HepG2 (cell line): ENCODE results near the gene CIT. TPM values are rescaled to one million over a fixed set of nuclear protein-coding genes. Genes with fewer than 3 reads are reported as not detected.

ENCODE experiments used
- BHLHE40 ChIP-seq: IDR thresholded peaks from 2 replicates; pipeline ENCODE4 v1.6.1; 2011; ENCODE audit warnings: low read length, improper control_type of control experiment
- DBP ChIP-seq: sonication (generic); formaldehyde crosslinking; IDR thresholded peaks from 2 replicates; pipeline ENCODE4 v1.4.0; 2020; ENCODE audit warnings: missing genetic modification reagents; ENCODE audit errors: not compliant biosample characterization
- GPBP1L1 ChIP-seq: sonication (generic); formaldehyde crosslinking; IDR thresholded peaks from 2 replicates; pipeline ENCODE4 v1.5.0; 2020; ENCODE audit warnings: mild to moderate bottlenecking, missing genetic modification reagents
- HMGA1 ChIP-seq: sonication (generic); formaldehyde crosslinking; conservative IDR thresholded peaks from 2 replicates; pipeline ENCODE4 v1.4.0; 2020; ENCODE audit warnings: missing genetic modification reagents
- HNRNPK ChIP-seq: fragments of 200-400 bp; formaldehyde crosslinking; IDR thresholded peaks from 2 replicates; pipeline ENCODE4 v1.6.1; 2018; ENCODE audit warnings: low read length, low read depth, moderate library complexity, mild to moderate bottlenecking; ENCODE audit not compliant: poor library complexity, severe bottlenecking
- NRL ChIP-seq: sonication (generic); formaldehyde crosslinking; IDR thresholded peaks from 2 replicates; pipeline ENCODE4 v1.5.0; 2020; ENCODE audit warnings: missing genetic modification reagents, mild to moderate bottlenecking, moderate library complexity, borderline replicate concordance
- ZKSCAN1 ChIP-seq: fragments of 150-350 bp; IDR thresholded peaks from 2 replicates; pipeline ENCODE4 v1.6.1; 2014; ENCODE audit warnings: low read length
- ZNF274 ChIP-seq: sonication (generic); formaldehyde crosslinking; IDR thresholded peaks from 2 replicates; pipeline ENCODE4 v1.5.1; 2020; ENCODE audit warnings: mild to moderate bottlenecking, missing genetic modification reagents
- ZSCAN20 ChIP-seq: sonication (generic); formaldehyde crosslinking; IDR thresholded peaks from 2 replicates; pipeline ENCODE4 v1.4.0; 2020; ENCODE audit warnings: missing genetic modification reagents, mild to moderate bottlenecking, borderline replicate concordance
- polyA plus RNA-seq, 8 experiments: library from polyadenylated mRNA; depleted of rRNA in 3 of 8; stranded (reverse) in 7 of 8; unstranded in 1 of 8; fragments of >200 nt; fragmentation: Illumina TruSeq in 4 of 8; extraction: Trizol in 4 of 8; gene quantifications; 2 replicates each; pipeline versions ENCODE4 v1.2.1 to v1.2.3, GENCODE V29; 2011 to 2016; ENCODE audit warnings: low read depth in 4 of 8, missing spikeins in 1 of 8, mixed read lengths in 1 of 8; ENCODE audit not compliant: insufficient read depth in 1 of 8
- total RNA-seq, 5 experiments: library from RNA; depleted of rRNA; stranded (reverse); fragments of >200 nt; fragmentation: Illumina TruSeq; extraction: Trizol; gene quantifications; 2 replicates each; pipeline ENCODE4 v1.2.3, GENCODE V29; 2016; ENCODE audit warnings: low read depth in 1 of 5
- TF ChIP-seq, protein P1 (sequence below): sonication (generic); formaldehyde crosslinking; IDR thresholded peaks from 2 replicates; pipeline ENCODE4 v1.5.0; 2020; ENCODE audit warnings: missing genetic modification reagents, mild to moderate bottlenecking, borderline replicate concordance
- TF ChIP-seq, protein P2 (sequence below): sonication (generic); formaldehyde crosslinking; IDR thresholded peaks from 2 replicates; pipeline ENCODE4 v1.4.0; 2020; ENCODE audit warnings: missing genetic modification reagents, mild to moderate bottlenecking, borderline replicate concordance
- TF ChIP-seq, protein P3 (sequence below): sonication (generic); formaldehyde crosslinking; IDR thresholded peaks from 2 replicates; pipeline ENCODE4 v1.4.0; 2020; ENCODE audit warnings: missing genetic modification reagents
- TF ChIP-seq, protein P4 (sequence below): sonication (generic); formaldehyde crosslinking; IDR thresholded peaks from 2 replicates; pipeline ENCODE4 v1.4.0; 2020; ENCODE audit warnings: mild to moderate bottlenecking, low read depth, missing genetic modification reagents
- TF ChIP-seq, protein P5 (sequence below): sonication (generic); formaldehyde crosslinking; conservative IDR thresholded peaks from 2 replicates; pipeline ENCODE4 v1.4.0; 2020; ENCODE audit warnings: missing genetic modification reagents

The CIT gene
- total and polyA plus RNA-seq, 2 of the 13 experiments (the other 11 are each of a cell fraction or from before 2014, with no cell fraction given) = 7.7 to 11.7 TPM

GRCh38 chr12:119667577-119668323, 209.4 kb downstream of the CIT start, which contains the start of gene PRKAB1 (continued):
- TF ChIP-seq, protein P1, sequence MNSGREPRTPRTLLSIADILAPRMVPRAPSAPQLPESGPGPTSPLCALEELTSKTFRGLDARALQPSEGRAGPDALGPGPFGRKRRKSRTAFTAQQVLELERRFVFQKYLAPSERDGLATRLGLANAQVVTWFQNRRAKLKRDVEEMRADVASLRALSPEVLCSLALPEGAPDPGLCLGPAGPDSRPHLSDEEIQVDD (CRISPR knock-in tag) = no peak; the same call in 1 of the 2 replicates
- TF ChIP-seq DBP (CRISPR knock-in tag) = no peak
- TF ChIP-seq, protein P2, sequence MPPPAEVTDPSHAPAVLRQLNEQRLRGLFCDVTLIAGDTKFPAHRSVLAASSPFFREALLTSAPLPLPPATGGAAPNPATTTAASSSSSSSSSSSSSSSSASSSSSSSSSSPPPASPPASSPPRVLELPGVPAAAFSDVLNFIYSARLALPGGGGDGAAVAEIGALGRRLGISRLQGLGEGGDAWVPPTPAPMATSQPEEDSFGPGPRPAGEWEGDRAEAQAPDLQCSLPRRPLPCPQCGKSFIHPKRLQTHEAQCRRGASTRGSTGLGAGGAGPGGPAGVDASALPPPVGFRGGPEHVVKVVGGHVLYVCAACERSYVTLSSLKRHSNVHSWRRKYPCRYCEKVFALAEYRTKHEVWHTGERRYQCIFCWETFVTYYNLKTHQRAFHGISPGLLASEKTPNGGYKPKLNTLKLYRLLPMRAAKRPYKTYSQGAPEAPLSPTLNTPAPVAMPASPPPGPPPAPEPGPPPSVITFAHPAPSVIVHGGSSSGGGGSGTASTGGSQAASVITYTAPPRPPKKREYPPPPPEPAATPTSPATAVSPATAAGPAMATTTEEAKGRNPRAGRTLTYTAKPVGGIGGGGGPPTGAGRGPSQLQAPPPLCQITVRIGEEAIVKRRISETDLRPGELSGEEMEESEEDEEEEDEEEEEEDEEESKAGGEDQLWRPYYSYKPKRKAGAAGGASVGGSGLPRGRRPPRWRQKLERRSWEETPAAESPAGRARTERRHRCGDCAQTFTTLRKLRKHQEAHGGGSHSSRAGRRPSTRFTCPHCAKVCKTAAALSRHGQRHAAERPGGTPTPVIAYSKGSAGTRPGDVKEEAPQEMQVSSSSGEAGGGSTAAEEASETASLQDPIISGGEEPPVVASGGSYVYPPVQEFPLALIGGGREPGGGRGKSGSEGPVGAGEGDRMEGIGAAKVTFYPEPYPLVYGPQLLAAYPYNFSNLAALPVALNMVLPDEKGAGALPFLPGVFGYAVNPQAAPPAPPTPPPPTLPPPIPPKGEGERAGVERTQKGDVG (CRISPR knock-in tag) = peak; percentile 42; the same call in 1 of the 2 replicates
- TF ChIP-seq HMGA1 = no peak
- peak; percentile 82 for TF ChIP-seq NRL
- no peak for TF ChIP-seq ZKSCAN1
- TF ChIP-seq, protein P3, sequence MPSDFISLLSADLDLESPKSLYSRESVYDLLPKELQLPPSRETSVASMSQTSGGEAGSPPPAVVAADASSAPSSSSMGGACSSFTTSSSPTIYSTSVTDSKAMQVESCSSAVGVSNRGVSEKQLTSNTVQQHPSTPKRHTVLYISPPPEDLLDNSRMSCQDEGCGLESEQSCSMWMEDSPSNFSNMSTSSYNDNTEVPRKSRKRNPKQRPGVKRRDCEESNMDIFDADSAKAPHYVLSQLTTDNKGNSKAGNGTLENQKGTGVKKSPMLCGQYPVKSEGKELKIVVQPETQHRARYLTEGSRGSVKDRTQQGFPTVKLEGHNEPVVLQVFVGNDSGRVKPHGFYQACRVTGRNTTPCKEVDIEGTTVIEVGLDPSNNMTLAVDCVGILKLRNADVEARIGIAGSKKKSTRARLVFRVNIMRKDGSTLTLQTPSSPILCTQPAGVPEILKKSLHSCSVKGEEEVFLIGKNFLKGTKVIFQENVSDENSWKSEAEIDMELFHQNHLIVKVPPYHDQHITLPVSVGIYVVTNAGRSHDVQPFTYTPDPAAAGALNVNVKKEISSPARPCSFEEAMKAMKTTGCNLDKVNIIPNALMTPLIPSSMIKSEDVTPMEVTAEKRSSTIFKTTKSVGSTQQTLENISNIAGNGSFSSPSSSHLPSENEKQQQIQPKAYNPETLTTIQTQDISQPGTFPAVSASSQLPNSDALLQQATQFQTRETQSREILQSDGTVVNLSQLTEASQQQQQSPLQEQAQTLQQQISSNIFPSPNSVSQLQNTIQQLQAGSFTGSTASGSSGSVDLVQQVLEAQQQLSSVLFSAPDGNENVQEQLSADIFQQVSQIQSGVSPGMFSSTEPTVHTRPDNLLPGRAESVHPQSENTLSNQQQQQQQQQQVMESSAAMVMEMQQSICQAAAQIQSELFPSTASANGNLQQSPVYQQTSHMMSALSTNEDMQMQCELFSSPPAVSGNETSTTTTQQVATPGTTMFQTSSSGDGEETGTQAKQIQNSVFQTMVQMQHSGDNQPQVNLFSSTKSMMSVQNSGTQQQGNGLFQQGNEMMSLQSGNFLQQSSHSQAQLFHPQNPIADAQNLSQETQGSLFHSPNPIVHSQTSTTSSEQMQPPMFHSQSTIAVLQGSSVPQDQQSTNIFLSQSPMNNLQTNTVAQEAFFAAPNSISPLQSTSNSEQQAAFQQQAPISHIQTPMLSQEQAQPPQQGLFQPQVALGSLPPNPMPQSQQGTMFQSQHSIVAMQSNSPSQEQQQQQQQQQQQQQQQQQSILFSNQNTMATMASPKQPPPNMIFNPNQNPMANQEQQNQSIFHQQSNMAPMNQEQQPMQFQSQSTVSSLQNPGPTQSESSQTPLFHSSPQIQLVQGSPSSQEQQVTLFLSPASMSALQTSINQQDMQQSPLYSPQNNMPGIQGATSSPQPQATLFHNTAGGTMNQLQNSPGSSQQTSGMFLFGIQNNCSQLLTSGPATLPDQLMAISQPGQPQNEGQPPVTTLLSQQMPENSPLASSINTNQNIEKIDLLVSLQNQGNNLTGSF (CRISPR knock-in tag) = no peak
- TF ChIP-seq BHLHE40 = no peak
- no peak for TF ChIP-seq GPBP1L1 (CRISPR knock-in tag)
- TF ChIP-seq, protein P4, sequence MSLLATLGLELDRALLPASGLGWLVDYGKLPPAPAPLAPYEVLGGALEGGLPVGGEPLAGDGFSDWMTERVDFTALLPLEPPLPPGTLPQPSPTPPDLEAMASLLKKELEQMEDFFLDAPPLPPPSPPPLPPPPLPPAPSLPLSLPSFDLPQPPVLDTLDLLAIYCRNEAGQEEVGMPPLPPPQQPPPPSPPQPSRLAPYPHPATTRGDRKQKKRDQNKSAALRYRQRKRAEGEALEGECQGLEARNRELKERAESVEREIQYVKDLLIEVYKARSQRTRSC (CRISPR knock-in tag) = no peak
- no peak for TF ChIP-seq ZSCAN20 (CRISPR knock-in tag)
- TF ChIP-seq HNRNPK = peak; percentile 20
- TF ChIP-seq, protein P5, sequence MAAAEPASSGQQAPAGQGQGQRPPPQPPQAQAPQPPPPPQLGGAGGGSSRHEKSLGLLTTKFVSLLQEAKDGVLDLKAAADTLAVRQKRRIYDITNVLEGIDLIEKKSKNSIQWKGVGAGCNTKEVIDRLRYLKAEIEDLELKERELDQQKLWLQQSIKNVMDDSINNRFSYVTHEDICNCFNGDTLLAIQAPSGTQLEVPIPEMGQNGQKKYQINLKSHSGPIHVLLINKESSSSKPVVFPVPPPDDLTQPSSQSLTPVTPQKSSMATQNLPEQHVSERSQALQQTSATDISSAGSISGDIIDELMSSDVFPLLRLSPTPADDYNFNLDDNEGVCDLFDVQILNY (CRISPR knock-in tag) = no peak
- TF ChIP-seq ZNF274 (CRISPR knock-in tag) = no peak; the same call in 1 of the 2 replicates
